ENCODE measurements around the gene BBOX1.
A peak's percentile ranks its signal among the peaks of the same experiment; 100 is the strongest.
"Not testable (repeated sequence)": the region's sequence is repeated elsewhere in the genome, so short reads cannot be mapped to it uniquely, and the experiment has no call there.

The BBOX1 gene

GRCh38 chr11:27040302-27041115 is at the start of gene BBOX1:
Gene BBOX1, plus strand, starts transcription at chr11:27040815. Its CDS starts 14,616 bp downstream, at chr11:27055431.
- peak; percentile 46 for DNase-seq

- DNase-seq: no peak
Observed at GRCh38 chr11:26992031-26992541, 48.5 kb upstream of the BBOX1 start.

GRCh38 chr11:26993965-26994457 is 46.6 kb upstream of the BBOX1 start, which contains the start of gene FIBIN:
Gene FIBIN, plus strand, starts transcription at chr11:26994112. Its CDS starts 415 bp downstream, at chr11:26994527.
- no peak for DNase-seq

- no peak for DNase-seq
Observed at GRCh38 chr11:26994631-26995095, 46.0 kb upstream of the BBOX1 start.

- no peak for DNase-seq
Observed at GRCh38 chr11:26995701-26996460, 44.7 kb upstream of the BBOX1 start.

- no peak for DNase-seq
Observed at GRCh38 chr11:26997378-26997777, 43.2 kb upstream of the BBOX1 start.

- not testable (repeated sequence) for DNase-seq
Observed at GRCh38 chr11:27001136-27001730, 39.4 kb upstream of the BBOX1 start.

GRCh38 chr11:27002431-27002830 is 38.2 kb upstream of the BBOX1 start:
- DNase-seq: no peak

GRCh38 chr11:27002838-27003237 is 37.8 kb upstream of the BBOX1 start:
- no peak for DNase-seq

GRCh38 chr11:27004103-27004502 is 36.5 kb upstream of the BBOX1 start:
- DNase-seq: no peak

GRCh38 chr11:27008811-27009535 is 31.6 kb upstream of the BBOX1 start:
- no peak for DNase-seq

- no peak for DNase-seq
Observed at GRCh38 chr11:27011560-27012233, 28.9 kb upstream of the BBOX1 start.

GRCh38 chr11:27012234-27012921 is 28.2 kb upstream of the BBOX1 start:
- DNase-seq: no peak

GRCh38 chr11:27013781-27014361 is 26.7 kb upstream of the BBOX1 start:
- no peak for DNase-seq

- no peak for DNase-seq
Observed at GRCh38 chr11:27018902-27019529, 21.6 kb upstream of the BBOX1 start.

- DNase-seq: no peak
Observed at GRCh38 chr11:27020751-27021150, 19.9 kb upstream of the BBOX1 start.

GRCh38 chr11:27022659-27023251 is 17.9 kb upstream of the BBOX1 start:
- no peak for DNase-seq

- no peak for DNase-seq
Observed at GRCh38 chr11:27024865-27025264, 15.8 kb upstream of the BBOX1 start.

- no peak for DNase-seq
Observed at GRCh38 chr11:27025312-27025955, 15.2 kb upstream of the BBOX1 start.

Data from NCI-H774 (cell line).